ENCODE data around the gene MED8.
"Not testable (repeated sequence)": the region's sequence is repeated elsewhere in the genome, so short reads cannot be mapped to it uniquely, and the experiment has no call there.

MED8 gene

GRCh38 chr1:43414634-43415223 lies 25.1 kb upstream of the MED8 start:
- Histone ChIP-seq H3K4me1 (ENCODE audit: control extremely low read depth in 1 of 4, control insufficient read depth in 4 of 4, insufficient read depth in 4 of 4, low read length in 3 of 4) (no peaks in the 10 kb centered on the region), H3K9me3 (ENCODE audit: control extremely low read depth in 1 of 5, control insufficient read depth in 4 of 5, insufficient read depth in 2 of 5, low read depth in 1 of 5, low read length in 4 of 5) (no peaks in the 10 kb centered on the region), H3K27ac (ENCODE audit: insufficient read depth in 1 of 2, low read depth in 1 of 2, low read length in 2 of 2, poor library complexity in 1 of 2, severe bottlenecking in 2 of 2) (no peak overlapping the region), H3K4me3 (ENCODE audit: control insufficient read depth in 1 of 7, extremely low read depth in 1 of 7, insufficient read depth in 4 of 7, low read depth in 2 of 7, low read length in 6 of 7) (no peak overlapping the region), H3K36me3 (ENCODE audit: control insufficient read depth in 4 of 4, insufficient read depth in 4 of 4, low read length in 3 of 4) (peaks cover 24 to 54% (median 34%) of the 10 kb centered on the region in 4 experiments), H3K27me3 (replicated peaks in 2 of 5; ENCODE audit: control insufficient read depth in 4 of 5, insufficient read depth in 5 of 5, low read length in 4 of 5) (no peaks in the 10 kb centered on the region)
- WGBS (ENCODE audit: insufficient coverage) = 76% methylated on average over 4 of the region's 5 CpGs
- peak; percentile 82 to 91 (median 87) for DNase-seq
- ChIA-PET POLR2A (no interaction called here), CTCF (interaction anchor here (0.6 to 5.4 kb wide), 28 partner anchors 9 to 636 kb away, joined by 3 to 39 read pairs (median 4); partner anchors contain the start of genes CDC20, ELOVL1, KDM4A and MED8)

DNA sequence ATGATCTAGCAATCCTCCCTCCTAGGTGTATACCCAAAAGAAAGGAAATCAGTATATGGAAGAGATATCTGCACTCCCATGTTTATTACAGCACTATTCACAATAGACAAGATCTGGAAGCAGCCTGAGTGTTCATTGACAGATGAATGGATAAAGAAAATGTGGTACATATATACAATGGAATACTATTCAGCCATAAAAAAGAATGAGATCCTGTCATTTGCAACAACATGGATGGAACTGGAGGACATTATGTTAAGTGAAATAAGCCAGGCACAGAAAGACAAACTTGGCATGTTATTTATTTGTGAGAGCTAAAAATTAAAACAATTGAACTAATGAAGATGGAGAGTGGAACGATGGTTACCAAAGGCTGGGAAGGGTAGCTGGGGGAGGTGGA lies 23.8 kb upstream of the MED8 start:
- H3K4me3 ChIP-seq (ENCODE audit: control insufficient read depth in 1 of 7, extremely low read depth in 1 of 7, insufficient read depth in 4 of 7, low read depth in 2 of 7, low read length in 6 of 7); DNase-seq; H3K27me3 ChIP-seq (replicated peaks in 2 of 5; ENCODE audit: control insufficient read depth in 4 of 5, insufficient read depth in 5 of 5, low read length in 4 of 5); POLR2A ChIA-PET; H3K4me1 ChIP-seq (ENCODE audit: control extremely low read depth in 1 of 4, control insufficient read depth in 4 of 4, insufficient read depth in 4 of 4, low read length in 3 of 4); H3K9me3 ChIP-seq (ENCODE audit: control extremely low read depth in 1 of 5, control insufficient read depth in 4 of 5, insufficient read depth in 2 of 5, low read depth in 1 of 5, low read length in 4 of 5); H3K27ac ChIP-seq (ENCODE audit: insufficient read depth in 1 of 2, low read depth in 1 of 2, low read length in 2 of 2, poor library complexity in 1 of 2, severe bottlenecking in 2 of 2): not testable (repeated sequence)
- peaks cover 23 to 51% (median 33%) of the 10 kb centered on the region in 4 experiments for H3K36me3 ChIP-seq (ENCODE audit: control insufficient read depth in 4 of 4, insufficient read depth in 4 of 4, low read length in 3 of 4)
- CTCF ChIA-PET = interaction anchor here (1.1 to 5.4 kb wide), 9 partner anchors 13 to 340 kb away, joined by 3 to 39 read pairs (median 6); no protein-coding TSS in a partner anchor
- WGBS (ENCODE audit: insufficient coverage) = 100% methylated on average over 1 of the region's 1 CpG

- DNase-seq = no peak
- H3K36me3 ChIP-seq (ENCODE audit: control insufficient read depth in 4 of 4, insufficient read depth in 4 of 4, low read length in 3 of 4) = peaks cover 13 to 48% (median 29%) of the 10 kb centered on the region in 4 experiments
- no peaks in the 10 kb centered on the region for H3K27me3 ChIP-seq (replicated peaks in 2 of 5; ENCODE audit: control insufficient read depth in 4 of 5, insufficient read depth in 5 of 5, low read length in 4 of 5)
- CTCF ChIA-PET = no interaction called here
- POLR2A ChIA-PET = no interaction called here
- no peaks in the 10 kb centered on the region for H3K9me3 ChIP-seq (ENCODE audit: control extremely low read depth in 1 of 5, control insufficient read depth in 4 of 5, insufficient read depth in 2 of 5, low read depth in 1 of 5, low read length in 4 of 5)
- H3K4me1 ChIP-seq (ENCODE audit: control extremely low read depth in 1 of 4, control insufficient read depth in 4 of 4, insufficient read depth in 4 of 4, low read length in 3 of 4) = no peaks in the 10 kb centered on the region
- H3K4me3 ChIP-seq (ENCODE audit: control insufficient read depth in 1 of 7, extremely low read depth in 1 of 7, insufficient read depth in 4 of 7, low read depth in 2 of 7, low read length in 6 of 7) = no peak overlapping the region
- no CpG with 5 or more reads among the region's 3 CpGs for WGBS (ENCODE audit: insufficient coverage)
- no peak overlapping the region for H3K27ac ChIP-seq (ENCODE audit: insufficient read depth in 1 of 2, low read depth in 1 of 2, low read length in 2 of 2, poor library complexity in 1 of 2, severe bottlenecking in 2 of 2)
Observed at GRCh38 chr1:43410571-43410970, 21.0 kb upstream of the MED8 start.

- no peaks in the 10 kb centered on the region for H3K4me1 ChIP-seq (ENCODE audit: control extremely low read depth in 1 of 4, control insufficient read depth in 4 of 4, insufficient read depth in 4 of 4, low read length in 3 of 4)
- ChIA-PET POLR2A (interaction anchor here (0.6 to 1.2 kb wide), 2 partner anchors 40 to 81 kb away, joined by 3 to 4 read pairs; no protein-coding TSS in a partner anchor), CTCF (interaction anchor here (1.3 kb wide), 1 partner anchor 8 kb away, joined by 5 read pairs; no protein-coding TSS in a partner anchor)
- DNase-seq = no peak
- H3K27me3 ChIP-seq (replicated peaks in 2 of 5; ENCODE audit: control insufficient read depth in 4 of 5, insufficient read depth in 5 of 5, low read length in 4 of 5) = no peaks in the 10 kb centered on the region
- no peak overlapping the region for H3K27ac ChIP-seq (ENCODE audit: insufficient read depth in 1 of 2, low read depth in 1 of 2, low read length in 2 of 2, poor library complexity in 1 of 2, severe bottlenecking in 2 of 2)
- no peaks in the 10 kb centered on the region for H3K9me3 ChIP-seq (ENCODE audit: control extremely low read depth in 1 of 5, control insufficient read depth in 4 of 5, insufficient read depth in 2 of 5, low read depth in 1 of 5, low read length in 4 of 5)
- H3K4me3 ChIP-seq (ENCODE audit: control insufficient read depth in 1 of 7, extremely low read depth in 1 of 7, insufficient read depth in 4 of 7, low read depth in 2 of 7, low read length in 6 of 7) = no peak overlapping the region
- peaks cover 30 to 60% (median 48%) of the 10 kb centered on the region in 4 experiments for H3K36me3 ChIP-seq (ENCODE audit: control insufficient read depth in 4 of 4, insufficient read depth in 4 of 4, low read length in 3 of 4)
- WGBS (ENCODE audit: insufficient coverage) = 100% methylated on average over 2 of the region's 2 CpGs
Observed at GRCh38 chr1:43405876-43406234, 16.3 kb upstream of the MED8 start.

- Histone ChIP-seq H3K36me3 (ENCODE audit: control insufficient read depth in 4 of 4, insufficient read depth in 4 of 4, low read length in 3 of 4) (peaks cover 29 to 60% (median 48%) of the 10 kb centered on the region in 4 experiments), H3K4me1 (ENCODE audit: control extremely low read depth in 1 of 4, control insufficient read depth in 4 of 4, insufficient read depth in 4 of 4, low read length in 3 of 4) (no peaks in the 10 kb centered on the region), H3K27me3 (replicated peaks in 2 of 5; ENCODE audit: control insufficient read depth in 4 of 5, insufficient read depth in 5 of 5, low read length in 4 of 5) (no peaks in the 10 kb centered on the region), H3K9me3 (ENCODE audit: control extremely low read depth in 1 of 5, control insufficient read depth in 4 of 5, insufficient read depth in 2 of 5, low read depth in 1 of 5, low read length in 4 of 5) (no peaks in the 10 kb centered on the region), H3K4me3 (ENCODE audit: control insufficient read depth in 1 of 7, extremely low read depth in 1 of 7, insufficient read depth in 4 of 7, low read depth in 2 of 7, low read length in 6 of 7) (no peak overlapping the region), H3K27ac (ENCODE audit: insufficient read depth in 1 of 2, low read depth in 1 of 2, low read length in 2 of 2, poor library complexity in 1 of 2, severe bottlenecking in 2 of 2) (no peak overlapping the region)
- 97% methylated on average over 5 of the region's 6 CpGs for WGBS (ENCODE audit: insufficient coverage)
- ChIA-PET POLR2A (interaction anchor here (0.6 kb wide), 1 partner anchor 40 kb away, joined by 3 read pairs; no protein-coding TSS in a partner anchor), CTCF (interaction anchor here (1.3 kb wide), 1 partner anchor 9 kb away, joined by 5 read pairs; no protein-coding TSS in a partner anchor)
- peak in 2 of 3 donors; percentile 25 to 44 for DNase-seq
Observed at GRCh38 chr1:43405219-43405875, 15.7 kb upstream of the MED8 start.

- ChIA-PET POLR2A (no interaction called here), CTCF (no interaction called here)
- H3K4me1 ChIP-seq (ENCODE audit: control extremely low read depth in 1 of 4, control insufficient read depth in 4 of 4, insufficient read depth in 4 of 4, low read length in 3 of 4) = no peaks in the 10 kb centered on the region
Observed at GRCh38 chr1:43404353-43404752, 14.8 kb upstream of the MED8 start.

More at GRCh38 chr1:43404353-43404752, 14.8 kb upstream of the MED8 start:
- Histone ChIP-seq H3K27me3 (replicated peaks in 2 of 5; ENCODE audit: control insufficient read depth in 4 of 5, insufficient read depth in 5 of 5, low read length in 4 of 5) (no peaks in the 10 kb centered on the region), H3K36me3 (ENCODE audit: control insufficient read depth in 4 of 4, insufficient read depth in 4 of 4, low read length in 3 of 4) (peaks cover 31 to 59% (median 48%) of the 10 kb centered on the region in 4 experiments), H3K4me3 (ENCODE audit: control insufficient read depth in 1 of 7, extremely low read depth in 1 of 7, insufficient read depth in 4 of 7, low read depth in 2 of 7, low read length in 6 of 7) (no peak overlapping the region), H3K27ac (ENCODE audit: insufficient read depth in 1 of 2, low read depth in 1 of 2, low read length in 2 of 2, poor library complexity in 1 of 2, severe bottlenecking in 2 of 2) (no peak overlapping the region), H3K9me3 (ENCODE audit: control extremely low read depth in 1 of 5, control insufficient read depth in 4 of 5, insufficient read depth in 2 of 5, low read depth in 1 of 5, low read length in 4 of 5) (no peaks in the 10 kb centered on the region)
- DNase-seq = no peak
- WGBS (ENCODE audit: insufficient coverage) = 98% methylated on average over 6 of the region's 6 CpGs
